Measurements from ENCODE around the gene ZNF609. TPM values are rescaled to one million over a fixed set of nuclear protein-coding genes. Genes with fewer than 3 reads are reported as not detected.

Gene ZNF609
- total and polyA plus RNA-seq, 2 of the 13 experiments (the other 11 are each of a cell fraction or from before 2014, with no cell fraction given): 8.9 to 9.9 TPM

DNA sequence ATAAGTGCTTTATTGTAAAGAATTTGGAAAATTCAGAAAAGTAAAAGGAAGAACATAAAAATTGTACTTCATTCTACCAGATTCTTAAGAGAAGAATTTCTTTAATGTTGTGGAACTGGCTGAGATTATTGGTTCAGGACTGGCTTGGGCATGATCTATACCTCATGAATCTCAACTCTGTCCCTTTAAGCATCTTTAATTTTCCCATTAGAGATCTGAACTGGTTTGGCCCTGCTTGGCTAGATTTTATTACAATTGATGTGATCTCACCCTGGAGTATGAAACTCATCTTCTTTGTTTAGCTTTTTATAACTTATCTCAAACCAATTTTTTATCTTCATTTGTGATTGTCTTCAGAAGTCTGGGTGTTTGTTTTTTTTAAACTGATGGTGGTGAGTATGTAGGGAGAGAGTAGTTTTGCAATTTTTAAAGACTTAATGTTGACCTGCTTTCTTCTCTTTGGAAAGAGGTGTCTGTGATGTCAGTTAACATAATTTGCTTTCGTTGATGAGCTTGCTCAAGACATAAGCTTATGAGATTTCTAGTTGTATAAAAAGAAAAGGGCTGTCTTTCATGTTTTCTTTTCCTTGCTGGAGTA, 61.9 kb downstream of the ZNF609 start:
- 51% methylated on average over 1 of the region's 1 CpG for WGBS (ENCODE audit: low lambda C conversion rate)
- Histone ChIP-seq H3K4me2 (ENCODE audit: low read depth, low read length) (no peak overlapping the region), H2AFZ (ENCODE audit: low read length) (no peak overlapping the region), H3K27ac (ENCODE audit: extremely low read length, insufficient read depth, low read length) (no peak overlapping the region), H3K36me3 (replicated peaks in 1 of 2; ENCODE audit: control insufficient read depth in 1 of 2, insufficient read depth in 2 of 2, low read length in 2 of 2) (peaks cover 0 to 5% of the 10 kb centered on the region in 2 experiments; a peak in 1 of 5 replicates), H3K9ac (ENCODE audit: insufficient read depth, low read depth, low read length) (no peak overlapping the region), H3K4me3 (replicated peaks in 1 of 3; ENCODE audit: insufficient read depth in 1 of 3, low read depth in 2 of 3, low read length in 3 of 3) (no peak overlapping the region), H3K27me3 (ENCODE audit: control insufficient read depth in 1 of 2, insufficient read depth in 2 of 2, low read length in 2 of 2) (no peaks in the 10 kb centered on the region), H3K79me2 (ENCODE audit: insufficient read depth, low read length) (peaks cover 70% of the 10 kb centered on the region), H4K20me1 (ENCODE audit: insufficient read depth, low read length) (peaks cover 13% of the 10 kb centered on the region), H3K4me1 (ENCODE audit: insufficient read depth, low read length) (peaks cover 35% of the 10 kb centered on the region), H3K9me3 (ENCODE audit: low read length) (no peaks in the 10 kb centered on the region)
- in situ Hi-C loops (cut with HindIII; ENCODE audit: extremely low pct_ligation_motif_present, low pct_unique_long_range_greater_than_20kb): no loop called here
- CTCF ChIA-PET (ENCODE audit: low intra/inter-chr PET ratio, low total read pairs): no interaction called here
- BruUV-seq (replicated peaks): no TSS peak
- DNase-seq (ENCODE audit: low spot score): no peak
- no peak for FAIRE-seq
- intact Hi-C loops (cut with micrococcal nuclease; ENCODE audit: unreplicated experiment): no loop called here
- POLR2A ChIA-PET: no interaction called here
- no peak for ATAC-seq
- TF ChIP-seq MAFK (conservative IDR thresholded peaks at IDR 0.05 in 1 of 2, IDR thresholded peaks at IDR 0.05 in 1 of 2; ENCODE audit: low read length in 2 of 2) (no peak), SATB2 (CRISPR knock-in tag; IDR thresholded peaks at IDR 0.05) (0 out of 2 replicates have a peak, but pooled peaks have one; percentile 12)

DNA sequence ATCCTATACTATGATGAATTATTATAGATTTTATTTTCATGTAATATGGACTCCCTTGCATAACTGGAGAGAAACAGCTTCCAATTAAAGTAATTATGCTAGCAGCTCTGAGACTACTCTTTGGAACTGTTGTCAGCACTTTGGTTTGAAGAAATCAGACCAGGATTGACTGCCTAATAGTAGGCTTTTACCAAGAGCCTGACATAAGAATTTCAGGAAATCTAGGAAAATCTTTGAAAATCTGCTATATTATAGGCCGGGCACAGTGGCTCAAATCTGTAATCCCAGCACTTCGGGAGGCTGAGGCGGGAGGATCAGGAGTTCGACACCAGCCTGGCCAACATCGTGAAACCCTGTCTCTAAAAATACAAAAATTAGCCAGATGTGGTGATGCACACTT, 62.9 kb downstream of the ZNF609 start:
- no peak overlapping the region for H3K9ac ChIP-seq (ENCODE audit: insufficient read depth, low read depth, low read length)
- BruUV-seq (replicated peaks): no TSS peak
- FAIRE-seq (no peak), ATAC-seq (no peak), DNase-seq (ENCODE audit: low spot score) (no peak)
- TF ChIP-seq ZFP1 (CRISPR knock-in tag; IDR thresholded peaks at IDR 0.05) (no peak), AGO2 (optimal IDR thresholded peaks at IDR 0.05; ENCODE audit: low read depth, low read length) (no peak)
- TF ChIP-seq, protein P1, sequence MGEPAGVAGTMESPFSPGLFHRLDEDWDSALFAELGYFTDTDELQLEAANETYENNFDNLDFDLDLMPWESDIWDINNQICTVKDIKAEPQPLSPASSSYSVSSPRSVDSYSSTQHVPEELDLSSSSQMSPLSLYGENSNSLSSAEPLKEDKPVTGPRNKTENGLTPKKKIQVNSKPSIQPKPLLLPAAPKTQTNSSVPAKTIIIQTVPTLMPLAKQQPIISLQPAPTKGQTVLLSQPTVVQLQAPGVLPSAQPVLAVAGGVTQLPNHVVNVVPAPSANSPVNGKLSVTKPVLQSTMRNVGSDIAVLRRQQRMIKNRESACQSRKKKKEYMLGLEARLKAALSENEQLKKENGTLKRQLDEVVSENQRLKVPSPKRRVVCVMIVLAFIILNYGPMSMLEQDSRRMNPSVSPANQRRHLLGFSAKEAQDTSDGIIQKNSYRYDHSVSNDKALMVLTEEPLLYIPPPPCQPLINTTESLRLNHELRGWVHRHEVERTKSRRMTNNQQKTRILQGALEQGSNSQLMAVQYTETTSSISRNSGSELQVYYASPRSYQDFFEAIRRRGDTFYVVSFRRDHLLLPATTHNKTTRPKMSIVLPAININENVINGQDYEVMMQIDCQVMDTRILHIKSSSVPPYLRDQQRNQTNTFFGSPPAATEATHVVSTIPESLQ (CRISPR knock-in tag; conservative IDR thresholded peaks at IDR 0.05): no peak
- H3K27ac ChIP-seq (ENCODE audit: extremely low read length, insufficient read depth, low read length): no peak overlapping the region
- H2AFZ ChIP-seq (ENCODE audit: low read length): no peak overlapping the region
- ChIA-PET POLR2A (no interaction called here), CTCF (ENCODE audit: low intra/inter-chr PET ratio, low total read pairs) (no interaction called here)
- no peak overlapping the region for H3K4me2 ChIP-seq (ENCODE audit: low read depth, low read length)
- H3K27me3 ChIP-seq (ENCODE audit: control insufficient read depth in 1 of 2, insufficient read depth in 2 of 2, low read length in 2 of 2): no peaks in the 10 kb centered on the region
- 98% methylated on average over 5 of the region's 5 CpGs for WGBS (ENCODE audit: low lambda C conversion rate)
- H4K20me1 ChIP-seq (ENCODE audit: insufficient read depth, low read length): peaks cover 13% of the 10 kb centered on the region
- H3K9me3 ChIP-seq (ENCODE audit: low read length): no peaks in the 10 kb centered on the region
- no peaks in the 10 kb centered on the region for H3K36me3 ChIP-seq (replicated peaks in 1 of 2; ENCODE audit: control insufficient read depth in 1 of 2, insufficient read depth in 2 of 2, low read length in 2 of 2)
- in situ Hi-C loops (cut with HindIII; ENCODE audit: extremely low pct_ligation_motif_present, low pct_unique_long_range_greater_than_20kb): no loop called here
- H3K79me2 ChIP-seq (ENCODE audit: insufficient read depth, low read length): peaks cover 67% of the 10 kb centered on the region
- no peak overlapping the region for H3K4me3 ChIP-seq (replicated peaks in 1 of 3; ENCODE audit: insufficient read depth in 1 of 3, low read depth in 2 of 3, low read length in 3 of 3)
- intact Hi-C loops (cut with micrococcal nuclease; ENCODE audit: unreplicated experiment): no loop called here
- peaks cover 39% of the 10 kb centered on the region for H3K4me1 ChIP-seq (ENCODE audit: insufficient read depth, low read length)
